Right cardiac atrium (tissue), 5 donors: ENCODE data around the gene RFX2. TPM values are rescaled to one million over a fixed set of nuclear protein-coding genes. Genes with fewer than 3 reads are reported as not detected.
A peak's percentile ranks its signal among the peaks of the same experiment; 100 is the strongest.

ENCODE experiments used
- ATAC-seq, 2 donors: fragments of 200-7000 bp; cut with Tn5 transposase; one replicate each; pipeline versions ENCODE4 v1.8.0 to v1.9.1; 2020; ENCODE audit warnings: moderate library complexity in 2 of 2, mild to moderate bottlenecking in 1 of 2
- DNase-seq, 3 donors: peaks; one replicate each; pipeline ENCODE4 v3.0.0-alpha.2; 2020
- H3K27ac ChIP-seq: one replicate; pipeline ENCODE4 v1.5.1; 2013; ENCODE audit warnings: mild to moderate bottlenecking, low read length, control low read depth, moderate library complexity
- H3K27me3 ChIP-seq: one replicate; pipeline ENCODE4 v1.6.1; 2013; ENCODE audit not compliant: control insufficient read depth, insufficient read depth
- H3K4me1 ChIP-seq: one replicate; pipeline ENCODE4 v1.6.1; 2013; ENCODE audit warnings: low read length; ENCODE audit not compliant: control insufficient read depth, insufficient read depth
- H3K4me3 ChIP-seq: one replicate; pipeline ENCODE4 v1.5.1; 2013; ENCODE audit warnings: low read length, control low read depth
- H3K9me3 ChIP-seq: one replicate; pipeline ENCODE4 v1.6.1; 2013; ENCODE audit warnings: low read length; ENCODE audit not compliant: control insufficient read depth
- WGBS: extraction: QIAGEN DNeasy Blood & Tissue Kit; methylation state at CpG from one replicate; pipeline ENCODE4 v1.1.7; 2013; 5-methylcytosine and 5-hydroxymethylcytosine counted together
- intact Hi-C, 4 donors: fragments of 100-400 bp; cut with DNase I; formaldehyde crosslinking; loops; one replicate each; pipeline versions ENCODE4 v1.11.0 to v1.14.0; 2022 to 2023
- polyA plus RNA-seq: library from polyadenylated mRNA; stranded (reverse); fragments of 200-250 nt; gene quantifications from one replicate; pipeline ENCODE4 v1.2.3, GENCODE V29; 2013
- total RNA-seq, 4 donors: library from RNA; stranded (reverse); fragmentation: NEBNext Ultra II Directional; extraction: Animal tissue kit (Norgen Biotek cat#: 25700); gene quantifications; one replicate each; pipeline ENCODE4 v1.2.1, GENCODE V29; 2021
- donor health status: healthy with polysubstance abuse.
- donor health status: DM: no; HTN: yes; CAD: no.
- donor health status: DM: no; HTN: no; CAD: no.
- donor health status: DM: no; HTN: yes; CAD: no; lungs with severe emphysema.
- donor health status: DM: yes; HTN: yes; CAD: no.

RFX2 gene
- total and polyA plus RNA-seq, 5 donors: 5.1 to 15.9 (median 8.2) TPM

DNA sequence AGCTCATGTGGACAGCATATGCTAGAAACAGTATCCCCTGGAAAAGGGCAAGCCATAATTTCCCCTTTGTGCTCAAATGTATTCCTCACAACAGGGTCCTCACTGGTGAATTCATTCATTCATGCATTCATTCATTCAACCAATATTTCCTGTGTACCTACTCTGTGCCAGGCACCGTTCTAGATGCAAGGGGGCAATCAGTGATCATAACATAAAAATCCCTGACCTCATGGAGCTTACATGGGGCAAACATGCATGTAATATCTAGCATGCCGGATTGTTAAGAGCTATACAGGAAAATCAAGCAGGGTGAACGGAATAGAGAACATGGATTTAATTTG, 134.9 kb downstream of the RFX2 start:
- no peak for ATAC-seq
- H3K27ac ChIP-seq: no peak overlapping the region
- no peaks in the 10 kb centered on the region for H3K9me3 ChIP-seq
- intact Hi-C loops: no loop called here
- H3K27me3 ChIP-seq: no peaks in the 10 kb centered on the region
- DNase-seq: no peak
- H3K4me3 ChIP-seq: no peak overlapping the region
- peaks cover 12% of the 10 kb centered on the region for H3K4me1 ChIP-seq
- 84% methylated on average over 3 of the region's 3 CpGs for WGBS

DNA sequence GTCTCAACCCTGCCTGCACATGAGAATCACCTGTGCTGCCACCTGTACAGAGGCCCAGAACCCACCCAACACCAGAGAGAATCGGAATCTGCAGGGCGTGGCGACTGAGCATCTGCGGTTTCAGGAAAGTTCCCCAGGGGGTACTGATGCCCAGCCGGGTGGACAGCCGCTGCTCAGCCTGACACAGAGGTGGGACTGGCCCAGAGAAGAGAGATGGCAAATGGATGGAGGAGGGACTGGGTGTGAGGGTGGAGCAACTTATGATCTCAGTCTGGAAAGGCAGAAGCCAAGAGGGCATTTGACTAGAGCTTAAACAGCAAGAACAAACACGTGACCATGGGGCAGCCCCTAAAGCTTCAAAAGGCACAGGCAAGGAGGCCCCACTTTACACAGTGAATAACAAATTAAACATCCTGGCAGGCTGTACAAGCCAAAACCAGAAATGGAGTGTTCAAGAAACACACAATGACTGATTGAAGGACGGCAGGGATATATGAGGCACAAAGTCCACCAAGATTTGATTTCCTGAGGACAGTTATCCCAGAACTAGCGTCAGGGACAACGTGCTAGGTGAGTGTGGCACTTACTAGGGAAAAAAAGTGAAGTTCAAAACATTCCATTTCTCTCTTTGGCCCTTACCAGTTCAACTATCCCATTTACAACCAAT, 135.4 kb downstream of the RFX2 start:
- WGBS: 75% methylated on average over 10 of the region's 10 CpGs
- peaks cover 12% of the 10 kb centered on the region for H3K4me1 ChIP-seq

DNA sequence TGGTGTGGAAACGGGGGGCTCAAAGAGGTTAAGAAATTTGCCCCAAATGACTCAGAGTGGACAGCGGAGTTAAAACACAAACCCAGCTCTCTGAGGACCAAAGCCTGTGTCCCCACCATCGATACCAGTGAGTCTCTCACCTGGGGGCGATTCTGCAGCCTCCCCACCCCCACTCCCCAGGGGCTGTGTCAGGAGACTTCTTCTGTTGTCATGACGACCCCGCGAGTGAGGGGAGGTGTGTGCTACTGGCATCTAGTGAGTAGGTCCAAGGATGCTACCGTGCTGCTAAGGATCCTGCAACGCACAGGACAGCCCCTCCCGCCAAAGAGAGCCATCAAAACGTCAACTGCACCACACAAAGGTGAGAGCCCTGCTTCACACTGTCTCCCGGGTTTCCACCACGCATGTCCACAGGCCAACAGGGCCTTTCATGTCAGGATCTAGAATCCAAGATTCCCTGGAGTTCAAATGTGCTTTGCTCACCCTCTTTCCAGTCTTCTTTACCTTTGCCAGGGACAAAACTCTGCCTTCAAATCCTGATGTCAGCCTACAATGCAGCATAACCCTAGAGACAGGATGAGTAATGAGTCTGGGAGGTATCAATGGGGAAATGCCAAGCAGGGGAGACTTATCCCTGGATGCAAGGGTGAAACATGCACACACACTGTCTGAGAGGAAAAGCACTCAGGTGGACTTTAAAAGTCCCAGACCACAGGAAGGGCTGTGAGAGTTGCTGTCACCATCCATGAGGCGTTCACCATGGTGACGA, 136.2 kb downstream of the RFX2 start:
- DNase-seq (peak in 1 of 3 donors; percentile 50), ATAC-seq (no peak)
- no peaks in the 10 kb centered on the region for H3K9me3 ChIP-seq
- no peaks in the 10 kb centered on the region for H3K27me3 ChIP-seq
- no peak overlapping the region for H3K4me3 ChIP-seq
- 79% methylated on average over 15 of the region's 15 CpGs for whole genome bisulfite sequencing
- intact Hi-C loops: loop anchor here in 1 of 4 donors (5.0 kb wide), 1 partner anchor 77 kb away; no protein-coding TSS in a partner anchor
- peaks cover 10% of the 10 kb centered on the region for H3K4me1 ChIP-seq
- H3K27ac ChIP-seq: no peak overlapping the region

More for the DNA sequence above, 135.4 kb downstream of the RFX2 start:
- DNase-seq (peak in 1 of 3 donors; percentile 17), ATAC-seq (no peak)
- Histone ChIP-seq H3K27me3 (no peaks in the 10 kb centered on the region), H3K9me3 (no peaks in the 10 kb centered on the region), H3K27ac (no peak overlapping the region), H3K4me3 (no peak overlapping the region)
- intact Hi-C loops: loop anchor here in 1 of 4 donors (5.0 kb wide), 1 partner anchor 78 kb away; no protein-coding TSS in a partner anchor

DNA sequence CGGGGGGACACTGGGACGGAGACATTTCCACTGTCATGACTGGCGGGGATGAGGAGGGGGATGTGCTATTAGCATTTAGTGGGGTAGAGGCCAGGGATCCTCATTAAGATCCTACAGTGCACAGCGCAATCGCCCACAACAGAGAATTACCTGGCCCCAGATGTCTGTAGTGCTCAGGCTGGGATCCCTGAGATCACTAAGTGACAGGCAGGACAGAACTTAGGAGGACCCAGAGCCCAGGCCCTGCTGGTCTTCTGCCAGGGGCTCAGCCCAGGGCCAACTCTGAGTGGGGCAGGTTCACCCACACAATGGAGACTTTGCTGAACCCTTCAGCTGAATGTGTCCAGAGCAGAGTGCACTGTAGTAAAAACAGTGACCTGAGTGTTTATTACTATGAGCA, 136.9 kb downstream of the RFX2 start:
- ATAC-seq: no peak
- Histone ChIP-seq H3K9me3 (no peaks in the 10 kb centered on the region), H3K4me1 (peaks cover 16% of the 10 kb centered on the region), H3K27me3 (no peaks in the 10 kb centered on the region), H3K4me3 (no peak overlapping the region), H3K27ac (no peak overlapping the region)
- 87% methylated on average over 5 of the region's 5 CpGs for WGBS
- intact Hi-C loops: loop anchor here in 1 of 4 donors (5.0 kb wide), 1 partner anchor 76 kb away; no protein-coding TSS in a partner anchor
- peak in 1 of 3 donors; percentile 13 for DNase-seq

DNA sequence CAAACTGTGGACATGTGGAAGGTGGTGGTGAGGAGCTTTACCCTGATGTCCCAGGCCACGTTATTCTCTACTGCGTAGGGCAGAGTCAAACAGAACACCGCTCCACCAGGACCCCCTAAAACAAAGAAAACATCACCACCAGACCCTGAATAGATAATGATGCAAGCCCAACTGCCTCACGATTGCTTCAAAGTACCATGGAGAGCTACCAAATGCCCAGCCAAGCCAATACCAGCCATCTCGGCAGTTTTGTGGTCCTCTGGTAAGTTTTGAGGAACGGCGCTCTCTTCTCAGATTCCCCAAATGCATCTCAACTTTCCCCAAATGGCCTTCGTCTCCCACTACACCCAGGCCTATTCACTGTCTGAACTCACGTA, 138.0 kb downstream of the RFX2 start:
- no peak overlapping the region for H3K27ac ChIP-seq
- intact Hi-C loops: loop anchor here in 1 of 4 donors (5.0 kb wide), 1 partner anchor 75 kb away; no protein-coding TSS in a partner anchor
- ATAC-seq (no peak), DNase-seq (no peak)
- peaks cover 21% of the 10 kb centered on the region for H3K4me1 ChIP-seq
- H3K9me3 ChIP-seq: no peaks in the 10 kb centered on the region
- no peaks in the 10 kb centered on the region for H3K27me3 ChIP-seq
- WGBS: 71% methylated on average over 9 of the region's 9 CpGs
- no peak overlapping the region for H3K4me3 ChIP-seq

DNA sequence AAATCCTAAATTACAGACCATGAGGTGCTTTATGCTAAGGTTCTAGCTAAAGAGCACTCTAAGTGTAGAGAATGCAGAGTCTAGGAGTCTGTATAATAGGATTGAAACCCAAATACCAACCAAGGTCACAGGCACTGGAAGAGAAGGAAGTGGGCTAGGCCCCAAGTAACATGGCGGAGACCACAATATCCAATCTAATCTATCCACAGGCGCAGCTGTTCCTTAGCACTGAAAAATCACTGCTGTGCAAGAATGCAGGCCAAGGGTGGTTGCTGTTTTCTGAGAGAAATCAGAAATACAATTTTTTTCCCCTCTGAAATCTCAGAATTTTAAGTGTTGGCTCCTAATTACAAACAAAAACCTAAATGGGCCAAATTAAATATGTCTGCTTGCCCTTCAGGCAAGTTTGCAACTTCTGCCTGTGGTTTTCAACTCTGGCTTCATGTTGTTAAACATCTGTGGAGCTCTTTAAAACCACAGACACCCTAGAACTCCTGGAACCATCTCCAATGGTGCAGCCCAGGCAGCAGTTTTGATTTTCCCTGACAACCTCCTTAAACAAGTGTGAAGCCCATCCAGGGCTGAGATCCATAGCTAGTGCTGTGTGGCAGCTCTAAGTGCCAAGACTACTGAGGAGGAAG, 138.5 kb downstream of the RFX2 start:
- H3K4me3 ChIP-seq: no peak overlapping the region
- WGBS: 63% methylated on average over 2 of the region's 2 CpGs
- no peaks in the 10 kb centered on the region for H3K27me3 ChIP-seq
- ATAC-seq (no peak), DNase-seq (peak in 1 of 3 donors; percentile 26)
- peaks cover 20% of the 10 kb centered on the region for H3K4me1 ChIP-seq
- no peaks in the 10 kb centered on the region for H3K9me3 ChIP-seq
- H3K27ac ChIP-seq: no peak overlapping the region
- intact Hi-C loops: loop anchor here in 1 of 4 donors (5.0 kb wide), 1 partner anchor 75 kb away; no protein-coding TSS in a partner anchor

DNA sequence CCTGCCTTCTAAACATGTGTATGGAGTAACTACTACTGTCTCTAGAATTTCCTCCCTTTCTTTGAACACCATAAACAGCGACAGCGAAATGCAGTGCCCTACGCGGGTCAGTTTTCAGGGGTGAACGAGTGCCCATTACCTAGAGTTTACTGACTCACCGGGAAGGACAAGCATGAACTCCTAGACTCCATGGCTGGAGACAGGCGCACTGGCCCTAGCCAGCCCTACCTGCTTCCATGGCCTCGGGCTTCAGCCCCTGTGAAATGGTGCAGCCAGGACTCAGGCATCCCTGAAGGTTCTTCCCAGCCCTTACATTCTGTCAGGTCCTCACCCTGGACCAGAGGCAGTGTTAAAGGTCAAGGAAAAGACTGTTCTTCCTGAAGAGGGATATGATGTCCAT, 140.8 kb downstream of the RFX2 start:
- intact Hi-C loops: no loop called here
- no peak for ATAC-seq
- Histone ChIP-seq H3K4me1 (peaks cover 29% of the 10 kb centered on the region), H3K9me3 (no peaks in the 10 kb centered on the region), H3K27me3 (no peaks in the 10 kb centered on the region), H3K27ac (no peak overlapping the region), H3K4me3 (no peak overlapping the region)
- WGBS: 85% methylated on average over 8 of the region's 8 CpGs
- peak in 1 of 3 donors; percentile 17 for DNase-seq

DNA sequence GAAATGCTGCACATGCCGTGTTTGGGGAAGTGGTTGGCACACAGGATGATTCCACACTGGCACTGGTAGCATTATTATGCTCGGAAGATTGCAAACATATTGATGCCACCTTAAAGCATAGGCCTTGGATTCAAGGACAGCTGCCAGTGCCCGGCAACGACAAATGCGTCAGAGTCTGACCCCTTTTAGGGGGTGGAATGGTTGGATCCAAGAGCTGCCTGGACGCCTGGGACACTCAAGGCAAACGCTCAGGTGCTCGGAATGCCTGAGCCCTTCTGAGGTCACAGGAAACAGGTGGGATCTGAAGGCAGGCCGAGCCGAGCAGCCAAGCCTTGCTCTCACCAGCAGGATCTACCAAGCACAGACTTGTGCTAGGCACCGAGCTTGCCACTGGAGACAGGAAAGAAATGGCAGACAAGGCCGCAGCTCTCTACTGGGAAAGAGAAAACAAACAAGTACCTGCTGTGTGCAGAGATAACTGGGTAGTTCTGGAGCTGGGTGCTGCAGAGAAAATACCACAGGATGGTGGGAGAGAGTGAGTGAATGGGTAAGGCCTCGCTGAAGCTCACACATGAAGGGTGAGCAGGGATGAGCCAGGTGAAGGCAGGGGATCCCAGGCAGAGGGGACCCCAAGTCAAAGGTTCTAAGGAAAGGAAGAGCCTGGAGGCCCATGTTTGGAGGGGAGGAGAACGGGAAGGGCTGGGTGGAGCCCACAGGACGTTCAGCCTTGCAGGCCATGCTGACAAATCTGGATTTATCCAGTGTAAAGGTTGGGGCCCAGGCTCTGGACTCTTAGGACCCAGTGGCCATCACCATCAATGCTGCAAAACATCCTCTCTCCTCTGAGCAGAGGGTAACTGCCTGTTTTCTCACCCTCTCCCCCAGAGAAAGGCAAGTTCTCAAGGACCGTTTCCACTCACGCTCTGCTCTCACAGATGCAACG, 141.6 kb downstream of the RFX2 start:
- H3K27ac ChIP-seq: peak overlapping the region; percentile 49
- peak in 1 of 3 donors; percentile 44 for DNase-seq
- H3K9me3 ChIP-seq: no peaks in the 10 kb centered on the region
- no peaks in the 10 kb centered on the region for H3K27me3 ChIP-seq
- 40% methylated on average over 18 of the region's 18 CpGs for WGBS
- ATAC-seq: peak in 1 of 2 donors; percentile 23
- H3K4me3 ChIP-seq: no peak overlapping the region
- H3K4me1 ChIP-seq: peaks cover 34% of the 10 kb centered on the region
- intact Hi-C loops: no loop called here

DNA sequence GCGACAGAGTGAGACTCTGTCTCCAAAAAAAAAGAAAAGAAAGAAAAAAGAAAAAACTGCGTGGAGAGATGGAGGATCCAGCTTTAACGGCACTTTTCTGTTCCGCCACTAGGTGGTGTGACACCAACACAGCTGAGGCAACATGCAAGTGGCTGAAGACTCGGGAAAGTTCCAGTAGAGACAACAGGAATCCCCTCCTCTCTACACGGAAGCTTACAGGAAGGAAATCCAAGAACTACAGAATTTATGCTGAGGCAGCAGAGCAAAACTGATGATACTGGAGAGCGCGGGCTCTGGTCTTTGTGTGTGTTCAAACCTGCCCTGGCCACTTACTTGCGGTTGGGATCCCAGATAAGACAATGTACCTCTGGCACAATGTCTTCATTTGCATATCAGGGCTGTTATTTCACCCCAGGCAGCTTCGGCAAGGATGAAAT, 142.3 kb downstream of the RFX2 start:
- WGBS: 4% methylated on average over 10 of the region's 10 CpGs
- intact Hi-C loops: no loop called here
- Histone ChIP-seq H3K27me3 (no peaks in the 10 kb centered on the region), H3K27ac (peak overlapping the region; percentile 49), H3K9me3 (no peaks in the 10 kb centered on the region), H3K4me1 (peaks cover 37% of the 10 kb centered on the region), H3K4me3 (no peak overlapping the region)
- peak; percentile 66 to 68 for ATAC-seq
- peak in 2 of 3 donors; percentile 56 to 69 for DNase-seq

DNA sequence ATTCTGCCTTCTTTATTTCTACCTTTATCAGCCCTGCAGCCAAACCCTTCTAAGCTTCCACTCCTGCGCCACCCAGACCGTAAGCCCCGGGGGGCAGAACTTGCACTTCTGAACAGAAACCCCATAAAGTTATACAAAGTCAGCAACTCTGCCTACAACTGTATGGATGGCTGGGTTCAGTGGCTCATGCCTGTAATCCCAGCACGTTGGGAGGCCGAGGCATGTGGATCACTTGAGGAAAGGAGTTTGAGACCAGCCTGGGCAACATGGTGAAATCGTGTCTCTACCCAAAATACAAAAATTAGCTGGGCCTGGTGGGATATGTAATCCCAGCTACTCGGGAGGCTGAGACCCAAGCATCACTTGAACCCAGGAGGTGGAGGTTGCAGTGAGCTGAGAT, 142.7 kb downstream of the RFX2 start:
- H3K9me3 ChIP-seq: no peaks in the 10 kb centered on the region
- DNase-seq (peak in 1 of 3 donors; percentile 33), ATAC-seq (no peak)
- H3K4me3 ChIP-seq: no peak overlapping the region
- no peaks in the 10 kb centered on the region for H3K27me3 ChIP-seq
- intact Hi-C loops: no loop called here
- no peak overlapping the region for H3K27ac ChIP-seq
- H3K4me1 ChIP-seq: peaks cover 39% of the 10 kb centered on the region
- WGBS: 43% methylated on average over 7 of the region's 7 CpGs
